DMS 273 treated with DMSO at 0.1 percent for 48 hours (cell line): ENCODE data around the gene UBXN10.

Source experiments
- DNase-seq: peaks from one replicate; lab custom pipeline; 2025; lab: John Stamatoyannopoulos, UW

Gene UBXN10

GRCh38 chr1:20185834-20186782 lies at the start of gene UBXN10, which contains the start of gene PLA2G2C:
TSS of gene UBXN10 (plus strand) at chr1:20186096. CDS start at chr1:20190562, 4,466 bp downstream.
TSS of gene PLA2G2C (minus strand) at chr1:20186518. CDS start at chr1:20177363, 9,155 bp downstream.
- DNase-seq: no peak

- DNase-seq: no peak
These were observed 49.6 kb upstream of the UBXN10 start for GRCh38 chr1:20136249-20136648.

DNA sequence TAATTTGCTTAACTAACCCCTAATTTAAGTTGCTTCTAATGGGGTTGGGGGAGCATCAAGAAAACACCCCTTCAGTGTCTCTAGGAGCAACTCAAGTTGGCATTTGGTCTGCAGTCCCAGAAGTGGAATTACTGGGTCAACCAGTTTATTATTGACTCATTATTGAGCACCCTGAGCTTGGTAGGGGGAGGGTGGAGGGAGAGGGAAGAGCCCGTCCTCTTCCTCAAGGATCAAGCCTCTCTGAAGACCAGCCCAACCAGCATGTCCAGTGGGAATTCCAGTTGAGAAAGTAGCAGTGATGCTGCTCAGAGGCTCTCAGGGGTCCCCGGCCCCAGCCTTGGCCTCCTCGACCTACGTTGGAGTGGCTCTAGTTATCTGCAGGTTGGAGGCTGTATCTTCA lies 48.8 kb upstream of the UBXN10 start:
- no peak for DNase-seq

- no peak for DNase-seq
These were observed 48.3 kb upstream of the UBXN10 start for GRCh38 chr1:20137604-20138003.

DNA sequence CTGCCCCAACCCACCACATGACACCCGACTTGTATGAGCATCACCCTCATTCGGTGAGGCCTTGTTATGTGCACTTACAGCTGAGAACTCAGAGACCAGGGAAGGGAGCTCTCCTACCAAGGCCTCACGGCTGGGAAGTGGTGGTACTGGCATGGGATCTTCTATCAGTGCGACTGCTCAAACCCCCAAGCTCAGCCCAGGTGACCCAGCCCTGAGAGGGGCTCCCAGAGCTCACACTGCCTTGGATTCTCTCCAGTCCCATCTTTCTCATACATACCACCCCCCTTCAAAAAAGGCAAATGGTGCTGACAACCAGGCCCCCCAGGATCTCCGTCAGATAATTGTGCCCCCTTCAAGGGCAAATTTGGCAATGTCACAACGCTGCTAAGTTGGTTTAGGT lies 47.5 kb upstream of the UBXN10 start:
- DNase-seq: no peak

- DNase-seq: no peak
These were observed 46.8 kb upstream of the UBXN10 start, which contains the start of gene PLA2G2F for GRCh38 chr1:20138961-20139550. TSS of gene PLA2G2F (plus strand) at chr1:20139323. CDS start at chr1:20139428, 105 bp downstream.

GRCh38 chr1:20139776-20140612 lies 45.9 kb upstream of the UBXN10 start:
- no peak for DNase-seq

GRCh38 chr1:20141001-20141400 lies 44.9 kb upstream of the UBXN10 start:
- DNase-seq: no peak

GRCh38 chr1:20141466-20141865 lies 44.4 kb upstream of the UBXN10 start:
- no peak for DNase-seq

- no peak for DNase-seq
These were observed 43.7 kb upstream of the UBXN10 start for GRCh38 chr1:20142001-20142710.

DNA sequence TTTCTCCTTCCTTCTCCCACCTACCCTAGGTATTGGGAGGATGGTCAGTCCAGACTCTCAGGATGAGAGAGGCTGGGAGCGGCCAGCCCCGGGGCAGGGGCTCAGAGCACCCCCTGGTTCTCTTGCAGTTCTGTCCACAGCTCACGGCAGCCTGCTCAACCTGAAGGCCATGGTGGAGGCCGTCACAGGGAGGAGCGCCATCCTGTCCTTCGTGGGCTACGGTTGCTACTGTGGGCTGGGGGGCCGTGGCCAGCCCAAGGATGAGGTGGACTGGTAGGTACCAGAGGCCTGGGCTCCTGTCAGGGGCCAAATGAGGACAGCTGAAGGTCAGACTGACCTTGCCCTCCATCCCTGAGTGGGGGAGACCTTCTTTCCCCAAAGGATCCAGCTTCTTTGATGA lies 42.6 kb upstream of the UBXN10 start:
- no peak for DNase-seq

DNA sequence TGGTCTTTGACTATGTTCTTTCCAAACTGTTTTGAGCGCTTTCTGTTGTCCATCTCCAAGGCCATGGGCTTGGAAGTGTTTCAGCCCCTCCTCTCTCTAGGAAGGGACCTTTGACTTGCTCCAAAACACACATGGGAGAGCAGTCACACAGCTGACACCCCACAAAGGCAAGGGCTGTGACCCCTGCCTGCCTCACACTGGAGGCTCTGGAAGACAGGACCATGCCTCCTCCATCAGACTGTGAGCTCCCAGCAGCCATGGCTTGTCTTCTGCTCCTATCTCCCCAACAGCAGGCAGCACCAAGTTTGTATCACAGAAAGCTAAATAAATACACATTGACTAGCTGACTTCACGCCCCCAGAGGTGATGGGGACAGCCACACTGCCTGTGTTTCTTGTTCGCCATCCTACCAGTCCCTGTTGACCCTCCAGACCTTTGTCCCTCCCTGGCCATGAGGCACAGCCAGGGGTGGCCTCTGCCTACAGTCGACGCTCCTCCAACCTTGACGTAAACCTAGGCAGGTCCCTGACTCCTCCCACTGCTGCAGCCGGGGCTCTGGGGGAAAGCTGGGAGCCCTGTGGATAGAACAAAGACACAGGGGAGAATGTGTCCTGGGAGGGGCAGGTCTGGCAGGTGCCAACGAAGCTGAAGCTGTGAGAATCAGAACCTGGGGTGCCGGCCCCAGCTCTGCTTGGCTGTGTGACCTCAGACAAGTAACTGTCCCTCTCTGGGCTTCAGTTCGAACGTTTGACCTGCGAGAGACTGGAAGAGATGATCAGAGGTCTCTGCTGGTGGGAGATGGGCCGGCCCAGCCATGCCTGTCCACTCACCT lies 41.9 kb upstream of the UBXN10 start:
- no peak for DNase-seq

GRCh38 chr1:20147846-20148570 lies 37.9 kb upstream of the UBXN10 start:
- no peak for DNase-seq

DNA sequence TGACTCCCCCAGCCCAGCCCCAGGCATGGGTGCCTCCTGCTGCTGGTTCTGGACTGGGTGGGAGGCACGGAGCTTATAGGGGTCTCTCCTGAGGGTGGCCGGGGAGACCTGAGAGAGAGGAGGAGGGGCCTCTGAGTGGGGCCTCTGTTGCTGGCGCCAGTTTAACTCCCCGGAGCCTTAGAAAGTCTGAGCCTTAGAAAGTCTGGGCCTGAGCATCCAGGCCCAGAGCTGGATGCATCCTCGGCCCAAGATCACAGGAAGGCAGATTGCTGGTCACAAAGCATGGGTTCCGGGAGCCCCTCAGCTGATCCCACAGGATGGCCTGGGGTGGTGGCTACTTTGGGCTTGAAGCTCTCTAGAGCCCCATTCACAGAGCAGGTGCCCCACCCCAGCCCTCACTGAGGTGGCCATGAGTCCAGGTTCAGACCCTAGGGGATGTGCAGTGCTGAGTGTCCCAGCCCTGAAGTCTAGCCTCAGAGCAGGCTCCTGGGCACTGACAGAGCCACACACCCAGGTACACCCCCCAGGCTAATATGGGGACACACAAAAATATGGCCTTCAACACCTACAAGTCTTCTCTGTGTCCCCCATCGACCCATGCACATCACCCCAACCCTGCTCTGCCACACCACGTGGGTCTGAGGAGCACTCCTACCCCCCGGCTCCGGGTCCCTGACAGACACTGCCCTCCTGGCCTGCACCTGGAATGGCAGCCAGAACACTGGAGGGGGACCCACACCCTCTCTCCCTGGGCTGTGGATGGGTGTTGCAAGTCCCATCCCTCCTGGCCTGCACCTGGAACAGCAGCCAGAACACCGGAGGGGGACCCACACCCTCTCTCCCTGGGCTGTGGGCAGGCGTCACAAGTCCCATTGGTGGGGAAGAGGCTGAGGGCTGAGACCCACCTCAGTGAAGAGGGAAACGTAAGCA lies 37.1 kb upstream of the UBXN10 start:
- DNase-seq: no peak

GRCh38 chr1:20149601-20150325 lies 36.1 kb upstream of the UBXN10 start:
- no peak for DNase-seq

DNA sequence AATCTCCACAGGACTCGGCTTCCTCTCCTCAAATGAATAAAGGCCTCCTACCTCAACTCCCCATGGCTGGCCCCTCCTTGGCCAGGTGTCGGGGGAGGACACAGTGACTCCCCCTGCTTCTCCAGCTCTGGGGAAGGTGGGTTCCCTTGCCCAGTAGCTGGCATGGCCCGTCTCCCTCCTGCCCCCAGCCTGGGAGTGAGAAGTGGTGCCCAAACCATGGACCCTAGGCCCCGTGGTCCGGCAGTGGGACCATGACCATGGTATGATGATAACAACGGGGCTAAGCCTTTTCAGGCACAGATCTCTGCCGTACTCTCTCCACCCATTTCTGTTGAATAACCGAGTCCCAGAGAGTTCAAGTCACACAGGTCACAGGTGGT lies 35.6 kb upstream of the UBXN10 start:
- no peak for DNase-seq

GRCh38 chr1:20150969-20151368 lies 34.9 kb upstream of the UBXN10 start:
- DNase-seq: no peak

GRCh38 chr1:20151906-20152598 lies 33.8 kb upstream of the UBXN10 start:
- peak; percentile 24 for DNase-seq
